KMS-11 (cell line): ENCODE data around the gene POLR2C.

ENCODE experiments used
- H2AFZ ChIP-seq: fragments of 200-600 bp; sonication (generic); 2 replicates; pipeline ENCODE4 v1.6.1; 2016; ENCODE audit warnings: antibody characterized with exemption, mixed run types, low read depth
- H3K27ac ChIP-seq: fragments of 200-600 bp; sonication (generic); 2 replicates; pipeline ENCODE4 v1.6.1; 2016; ENCODE audit warnings: mild to moderate bottlenecking, mixed run types
- H3K27me3 ChIP-seq: fragments of 200-600 bp; sonication (generic); 2 replicates; pipeline ENCODE4 v1.6.1; 2017; ENCODE audit warnings: mild to moderate bottlenecking, low read depth, mixed run types, moderate library complexity; ENCODE audit not compliant: insufficient read depth
- H3K36me3 ChIP-seq: fragments of 200-600 bp; sonication (generic); 2 replicates; pipeline ENCODE4 v1.6.1; 2017; ENCODE audit warnings: mild to moderate bottlenecking, mixed run types; ENCODE audit not compliant: insufficient read depth
- H3K4me1 ChIP-seq: fragments of 200-600 bp; sonication (generic); 2 replicates; pipeline ENCODE4 v1.6.1; 2016; ENCODE audit warnings: mild to moderate bottlenecking, low read depth, mixed run types; ENCODE audit not compliant: poor library complexity, severe bottlenecking
- H3K4me2 ChIP-seq: fragments of 200-600 bp; sonication (generic); 2 replicates; pipeline ENCODE4 v1.7.0; 2016; ENCODE audit warnings: mild to moderate bottlenecking, mixed run types
- H3K4me3 ChIP-seq: fragments of 200-600 bp; sonication (generic); IDR thresholded peaks from 2 replicates; pipeline ENCODE4 v1.6.1; 2017; ENCODE audit warnings: low read depth, low read length, mixed read lengths; ENCODE audit not compliant: insufficient read depth
- H3K79me2 ChIP-seq: fragments of 200-600 bp; sonication (generic); 2 replicates; pipeline ENCODE4 v1.6.1; 2016; ENCODE audit warnings: low read depth, mixed run types; ENCODE audit not compliant: insufficient read depth
- H3K9ac ChIP-seq: fragments of 200-600 bp; sonication (generic); 2 replicates; pipeline ENCODE4 v1.6.1; 2016; ENCODE audit warnings: mild to moderate bottlenecking, mixed run types
- H4K20me1 ChIP-seq: fragments of 200-600 bp; sonication (generic); 2 replicates; pipeline ENCODE4 v1.6.1; 2016; ENCODE audit warnings: mild to moderate bottlenecking, mixed run types; ENCODE audit not compliant: insufficient read depth
- TF ChIP-seq, protein P1 (sequence below): fragments of 200-600 bp; sonication (generic); conservative IDR thresholded peaks from 2 replicates; pipeline ENCODE4 v1.6.1; 2017; ENCODE audit warnings: low read depth, mild to moderate bottlenecking, antibody characterized with exemption, low read length, moderate library complexity, mixed read lengths

The POLR2C gene

DNA sequence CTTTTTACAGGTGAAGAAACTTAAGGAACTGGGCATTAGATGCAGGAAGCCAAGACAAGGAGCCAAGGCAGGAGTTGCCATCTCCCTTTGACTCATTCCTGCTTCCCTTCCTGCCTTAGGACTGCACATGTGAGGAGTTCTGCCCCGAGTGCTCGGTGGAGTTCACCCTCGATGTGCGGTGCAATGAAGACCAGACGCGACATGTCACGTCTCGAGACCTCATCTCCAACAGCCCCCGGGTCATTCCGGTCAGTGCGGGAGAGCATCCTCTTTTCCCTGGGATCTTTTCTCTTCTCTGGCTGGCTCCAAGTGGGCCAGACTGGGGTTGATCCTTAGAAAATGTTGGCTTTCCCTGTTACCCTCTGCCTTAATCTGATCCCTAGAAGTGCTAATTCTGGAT lies 6.6 kb downstream of the POLR2C start:
- TF ChIP-seq, protein P1, sequence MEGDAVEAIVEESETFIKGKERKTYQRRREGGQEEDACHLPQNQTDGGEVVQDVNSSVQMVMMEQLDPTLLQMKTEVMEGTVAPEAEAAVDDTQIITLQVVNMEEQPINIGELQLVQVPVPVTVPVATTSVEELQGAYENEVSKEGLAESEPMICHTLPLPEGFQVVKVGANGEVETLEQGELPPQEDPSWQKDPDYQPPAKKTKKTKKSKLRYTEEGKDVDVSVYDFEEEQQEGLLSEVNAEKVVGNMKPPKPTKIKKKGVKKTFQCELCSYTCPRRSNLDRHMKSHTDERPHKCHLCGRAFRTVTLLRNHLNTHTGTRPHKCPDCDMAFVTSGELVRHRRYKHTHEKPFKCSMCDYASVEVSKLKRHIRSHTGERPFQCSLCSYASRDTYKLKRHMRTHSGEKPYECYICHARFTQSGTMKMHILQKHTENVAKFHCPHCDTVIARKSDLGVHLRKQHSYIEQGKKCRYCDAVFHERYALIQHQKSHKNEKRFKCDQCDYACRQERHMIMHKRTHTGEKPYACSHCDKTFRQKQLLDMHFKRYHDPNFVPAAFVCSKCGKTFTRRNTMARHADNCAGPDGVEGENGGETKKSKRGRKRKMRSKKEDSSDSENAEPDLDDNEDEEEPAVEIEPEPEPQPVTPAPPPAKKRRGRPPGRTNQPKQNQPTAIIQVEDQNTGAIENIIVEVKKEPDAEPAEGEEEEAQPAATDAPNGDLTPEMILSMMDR: no peak
- no peak overlapping the region for H3K4me2 ChIP-seq
- H3K9ac ChIP-seq: no peak overlapping the region
- no peaks in the 10 kb centered on the region for H4K20me1 ChIP-seq
- H3K4me1 ChIP-seq: peaks cover under 1% of the 10 kb centered on the region
- no peak overlapping the region for H2AFZ ChIP-seq
- no peaks in the 10 kb centered on the region; the same call in 1 of the 2 replicates for H3K79me2 ChIP-seq
- H3K36me3 ChIP-seq: no peaks in the 10 kb centered on the region; the same call in 1 of the 2 replicates
- H3K4me3 ChIP-seq: no peak overlapping the region
- no peaks in the 10 kb centered on the region for H3K27me3 ChIP-seq
- H3K27ac ChIP-seq: no peak overlapping the region

- Histone ChIP-seq H3K4me2 (no peak overlapping the region), H3K27ac (no peak overlapping the region), H3K4me1 (no peaks in the 10 kb centered on the region), H3K36me3 (no peaks in the 10 kb centered on the region; the same call in 1 of the 2 replicates), H3K79me2 (no peaks in the 10 kb centered on the region), H3K9ac (no peak overlapping the region), H4K20me1 (no peaks in the 10 kb centered on the region), H2AFZ (no peak overlapping the region), H3K27me3 (no peaks in the 10 kb centered on the region), H3K4me3 (no peak overlapping the region)
- TF ChIP-seq, protein P1: no peak
Observed at GRCh38 chr16:57469917-57470470, 7.5 kb downstream of the POLR2C start.

DNA sequence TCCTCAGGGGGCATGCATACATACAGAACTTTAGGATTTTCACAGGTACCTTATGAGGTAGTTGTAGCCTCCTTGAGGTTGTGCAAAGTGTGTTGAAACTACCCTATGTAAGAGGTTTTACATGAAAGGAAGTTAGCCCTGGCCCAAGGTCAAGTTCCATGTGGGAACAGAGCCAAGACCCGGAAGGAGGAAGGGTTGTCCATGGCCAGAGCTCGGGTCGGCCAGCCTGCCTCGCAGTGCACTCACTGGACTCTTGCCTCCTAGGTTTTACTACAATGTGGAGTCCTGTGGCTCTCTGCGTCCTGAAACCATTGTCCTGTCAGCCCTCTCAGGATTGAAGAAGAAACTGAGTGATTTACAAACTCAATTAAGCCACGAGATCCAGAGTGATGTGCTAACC lies 8.2 kb downstream of the POLR2C start:
- Histone ChIP-seq H3K79me2 (no peaks in the 10 kb centered on the region), H4K20me1 (no peaks in the 10 kb centered on the region), H3K27me3 (no peaks in the 10 kb centered on the region), H3K27ac (no peak overlapping the region), H3K4me1 (no peaks in the 10 kb centered on the region), H3K9ac (no peak overlapping the region), H3K36me3 (no peaks in the 10 kb centered on the region; the same call in 1 of the 2 replicates), H3K4me2 (no peak overlapping the region), H2AFZ (no peak overlapping the region), H3K4me3 (no peak overlapping the region)
- TF ChIP-seq, protein P1: no peak

- no peak overlapping the region for H3K27ac ChIP-seq
- H3K79me2 ChIP-seq: no peaks in the 10 kb centered on the region
- no peaks in the 10 kb centered on the region; the same call in 1 of the 2 replicates for H3K36me3 ChIP-seq
- TF ChIP-seq, protein P1: no peak
- no peak overlapping the region for H3K4me2 ChIP-seq
- H3K4me1 ChIP-seq: peaks cover 3% of the 10 kb centered on the region
- H3K27me3 ChIP-seq: no peaks in the 10 kb centered on the region
- no peak overlapping the region for H3K4me3 ChIP-seq
- H4K20me1 ChIP-seq: no peaks in the 10 kb centered on the region
- H3K9ac ChIP-seq: no peak overlapping the region
- H2AFZ ChIP-seq: no peak overlapping the region
Observed at GRCh38 chr16:57471209-57471608, 8.7 kb downstream of the POLR2C start.
